GM04503 (cell line): ENCODE results near the gene ACAD11.

Source experiments
- DNase-seq: peaks from one replicate; pipeline ENCODE4 v3.0.0-alpha.2; 2012; ENCODE audit warnings: low read depth

The ACAD11 gene

GRCh38 chr3:132509506-132509905 lies 150.1 kb downstream of the ACAD11 start:
- no peak for DNase-seq

- DNase-seq, result no peak
Measured at GRCh38 chr3:132509096-132509495, 150.5 kb downstream of the ACAD11 start.
